ENCODE measurements around the gene EREG.

GRCh38 chr4:74328501-74328900 lies 36.4 kb upstream of the EREG start:
- TF ChIP-seq, protein P1, sequence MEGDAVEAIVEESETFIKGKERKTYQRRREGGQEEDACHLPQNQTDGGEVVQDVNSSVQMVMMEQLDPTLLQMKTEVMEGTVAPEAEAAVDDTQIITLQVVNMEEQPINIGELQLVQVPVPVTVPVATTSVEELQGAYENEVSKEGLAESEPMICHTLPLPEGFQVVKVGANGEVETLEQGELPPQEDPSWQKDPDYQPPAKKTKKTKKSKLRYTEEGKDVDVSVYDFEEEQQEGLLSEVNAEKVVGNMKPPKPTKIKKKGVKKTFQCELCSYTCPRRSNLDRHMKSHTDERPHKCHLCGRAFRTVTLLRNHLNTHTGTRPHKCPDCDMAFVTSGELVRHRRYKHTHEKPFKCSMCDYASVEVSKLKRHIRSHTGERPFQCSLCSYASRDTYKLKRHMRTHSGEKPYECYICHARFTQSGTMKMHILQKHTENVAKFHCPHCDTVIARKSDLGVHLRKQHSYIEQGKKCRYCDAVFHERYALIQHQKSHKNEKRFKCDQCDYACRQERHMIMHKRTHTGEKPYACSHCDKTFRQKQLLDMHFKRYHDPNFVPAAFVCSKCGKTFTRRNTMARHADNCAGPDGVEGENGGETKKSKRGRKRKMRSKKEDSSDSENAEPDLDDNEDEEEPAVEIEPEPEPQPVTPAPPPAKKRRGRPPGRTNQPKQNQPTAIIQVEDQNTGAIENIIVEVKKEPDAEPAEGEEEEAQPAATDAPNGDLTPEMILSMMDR (IDR thresholded peaks at IDR 0.05), result no peak
- no peak for TF ChIP-seq EZH2 (IDR thresholded peaks at IDR 0.05; ENCODE audit: borderline replicate concordance, insufficient read depth, low read depth, low read length, poor library complexity, severe bottlenecking)
